ENCODE measurements around the gene ZBTB21. TPM values are rescaled to one million over a fixed set of nuclear protein-coding genes. Genes with fewer than 3 reads are reported as not detected.

The ZBTB21 gene
- total and polyA plus RNA-seq, 12 donors: 6.8 to 39.1 (median 12.4) TPM

DNA sequence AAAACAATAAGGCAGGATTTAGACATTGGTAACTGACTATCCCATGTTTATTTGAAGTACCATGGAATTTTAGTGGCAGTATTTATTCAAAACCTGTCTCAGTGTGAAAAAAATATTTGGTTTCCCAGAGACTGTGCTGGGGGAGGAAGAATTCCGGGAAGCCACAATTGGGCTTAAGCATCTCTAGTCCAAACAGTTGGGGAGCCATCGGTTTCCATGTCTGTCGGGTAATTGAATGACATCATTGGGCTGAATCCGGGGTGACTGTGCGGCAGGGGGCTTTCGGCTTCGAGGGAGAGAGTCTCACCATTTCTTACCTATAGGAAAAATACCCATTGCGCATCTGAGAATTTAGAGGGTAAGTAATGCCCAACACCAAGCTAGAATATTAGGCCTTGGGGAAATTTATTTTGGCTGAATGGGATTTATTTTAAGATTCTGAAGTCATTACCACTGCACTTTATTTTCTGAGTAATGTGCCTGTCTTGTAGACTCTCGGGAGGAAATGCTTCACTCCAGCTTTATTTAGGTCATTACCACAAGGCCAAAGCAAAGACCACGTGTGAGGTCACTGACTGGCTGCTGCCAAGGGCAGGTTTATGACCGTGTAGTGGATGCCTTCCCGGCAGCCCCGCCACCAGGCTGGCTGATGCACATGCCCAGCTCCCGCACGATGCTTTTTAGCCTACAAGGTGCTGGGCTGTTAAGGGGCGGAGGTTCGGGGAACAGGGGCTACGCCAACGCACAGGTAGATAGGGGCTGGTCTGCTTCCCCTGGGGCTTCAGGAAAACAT is 37.9 kb upstream of the ZBTB21 start:
- WGBS, 4 donors: 41 to 45% (median 43%) methylated on average over 13 to 19 of the region's 19 CpGs

DNA sequence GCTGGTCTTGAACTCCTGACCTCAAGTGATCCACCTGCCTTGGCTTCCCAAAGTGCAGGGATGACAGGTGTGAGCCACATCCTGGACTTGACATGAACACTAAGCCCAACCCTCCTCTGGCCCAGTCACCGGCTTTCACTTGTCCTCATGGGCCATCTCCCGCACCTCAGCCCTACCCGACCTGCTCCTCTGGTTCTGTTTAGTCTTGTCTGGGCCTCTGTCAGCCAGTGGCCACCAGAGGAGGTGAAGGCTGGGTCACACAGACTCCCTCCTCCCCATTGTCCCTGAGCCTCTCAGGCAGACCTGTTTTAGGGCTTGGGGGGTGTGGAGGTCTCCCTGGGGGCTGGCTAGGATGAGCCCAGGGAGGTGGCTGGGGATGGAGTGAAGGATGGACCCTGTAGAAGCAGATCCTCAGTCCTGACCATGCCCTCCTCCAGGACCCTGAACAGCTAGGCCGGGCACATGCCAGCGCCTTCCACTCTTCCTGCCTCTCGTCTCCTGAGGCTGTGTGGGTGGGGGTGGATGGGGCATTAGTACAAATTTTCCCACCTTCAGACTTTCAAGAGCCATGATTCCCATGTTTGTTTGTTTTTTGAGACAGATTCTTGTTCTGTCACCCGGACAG is 34.8 kb upstream of the ZBTB21 start:
- H3K36me3 ChIP-seq (replicated peaks in 1 of 2): no peaks in the 10 kb centered on the region
- intact Hi-C loops (cut with DNase I): no loop called here
- no peak overlapping the region for H3K27ac ChIP-seq
- no peak for TF ChIP-seq POLR2A (IDR thresholded peaks at IDR 0.05)
- TF ChIP-seq, protein P1, sequence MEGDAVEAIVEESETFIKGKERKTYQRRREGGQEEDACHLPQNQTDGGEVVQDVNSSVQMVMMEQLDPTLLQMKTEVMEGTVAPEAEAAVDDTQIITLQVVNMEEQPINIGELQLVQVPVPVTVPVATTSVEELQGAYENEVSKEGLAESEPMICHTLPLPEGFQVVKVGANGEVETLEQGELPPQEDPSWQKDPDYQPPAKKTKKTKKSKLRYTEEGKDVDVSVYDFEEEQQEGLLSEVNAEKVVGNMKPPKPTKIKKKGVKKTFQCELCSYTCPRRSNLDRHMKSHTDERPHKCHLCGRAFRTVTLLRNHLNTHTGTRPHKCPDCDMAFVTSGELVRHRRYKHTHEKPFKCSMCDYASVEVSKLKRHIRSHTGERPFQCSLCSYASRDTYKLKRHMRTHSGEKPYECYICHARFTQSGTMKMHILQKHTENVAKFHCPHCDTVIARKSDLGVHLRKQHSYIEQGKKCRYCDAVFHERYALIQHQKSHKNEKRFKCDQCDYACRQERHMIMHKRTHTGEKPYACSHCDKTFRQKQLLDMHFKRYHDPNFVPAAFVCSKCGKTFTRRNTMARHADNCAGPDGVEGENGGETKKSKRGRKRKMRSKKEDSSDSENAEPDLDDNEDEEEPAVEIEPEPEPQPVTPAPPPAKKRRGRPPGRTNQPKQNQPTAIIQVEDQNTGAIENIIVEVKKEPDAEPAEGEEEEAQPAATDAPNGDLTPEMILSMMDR (IDR thresholded peaks at IDR 0.05): no peak
- H3K9me3 ChIP-seq (replicated peaks in 1 of 3): no peaks in the 10 kb centered on the region
- no peaks in the 10 kb centered on the region for H3K27me3 ChIP-seq
- no peak overlapping the region for H3K4me3 ChIP-seq
- peaks cover 5 to 18% of the 10 kb centered on the region in 2 donors for H3K4me1 ChIP-seq (replicated peaks in 1 of 2)
- WGBS, 4 donors: 94 to 100% (median 98%) methylated on average over 7 of the region's 7 CpGs
- DNase-seq: no peak

More for the DNA sequence above, 37.9 kb upstream of the ZBTB21 start:
- intact Hi-C loops (cut with DNase I): no loop called here
- Histone ChIP-seq H3K4me3 (no peak overlapping the region), H3K27me3 (no peaks in the 10 kb centered on the region), H3K9me3 (replicated peaks in 1 of 3) (no peaks in the 10 kb centered on the region), H3K27ac (peak overlapping the region; percentile 71 to 88 (median 84)), H3K4me1 (replicated peaks in 1 of 2) (peaks cover 5 to 12% of the 10 kb centered on the region in 2 donors), H3K36me3 (replicated peaks in 1 of 2) (no peaks in the 10 kb centered on the region)
- TF ChIP-seq POLR2A (IDR thresholded peaks at IDR 0.05): peak in 1 of 2 donors; percentile 47
- TF ChIP-seq, protein P1 (IDR thresholded peaks at IDR 0.05): peak in 2 of 6 experiments; percentile 21 to 43
- DNase-seq: peak; percentile 88 to 97 (median 95)

DNA sequence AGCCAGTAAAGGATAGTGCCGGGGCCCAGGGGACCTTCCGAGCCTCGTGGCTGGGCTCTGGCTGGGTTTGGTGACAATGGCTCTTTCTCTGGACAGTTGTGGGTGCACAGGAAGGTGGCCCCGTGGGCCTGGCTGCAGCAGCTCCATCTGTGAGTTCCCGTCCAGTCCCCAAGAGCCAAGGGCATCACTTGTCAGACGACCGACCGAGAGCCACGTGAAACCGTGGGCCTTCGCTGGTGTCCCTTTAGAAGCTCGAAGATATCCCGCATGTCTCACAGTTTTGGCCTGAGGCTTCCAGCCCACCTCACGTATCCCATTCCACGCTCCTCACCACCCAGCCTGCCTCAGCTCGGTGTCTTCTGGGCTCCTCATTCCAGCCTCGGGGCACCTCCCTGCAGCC is 33.8 kb upstream of the ZBTB21 start:
- no peaks in the 10 kb centered on the region for H3K9me3 ChIP-seq (replicated peaks in 1 of 3)
- no peak for DNase-seq
- no peak overlapping the region for H3K27ac ChIP-seq
- H3K36me3 ChIP-seq (replicated peaks in 1 of 2): no peaks in the 10 kb centered on the region
- H3K4me1 ChIP-seq (replicated peaks in 1 of 2): peaks cover 5 to 28% of the 10 kb centered on the region in 2 donors
- no peak overlapping the region for H3K4me3 ChIP-seq
- intact Hi-C loops (cut with DNase I): no loop called here
- no peak for TF ChIP-seq POLR2A (IDR thresholded peaks at IDR 0.05)
- TF ChIP-seq, protein P1 (IDR thresholded peaks at IDR 0.05): no peak
- H3K27me3 ChIP-seq: no peaks in the 10 kb centered on the region
- 95 to 98% (median 96%) methylated on average over 6 to 17 of the region's 17 CpGs for WGBS, 4 donors

DNA sequence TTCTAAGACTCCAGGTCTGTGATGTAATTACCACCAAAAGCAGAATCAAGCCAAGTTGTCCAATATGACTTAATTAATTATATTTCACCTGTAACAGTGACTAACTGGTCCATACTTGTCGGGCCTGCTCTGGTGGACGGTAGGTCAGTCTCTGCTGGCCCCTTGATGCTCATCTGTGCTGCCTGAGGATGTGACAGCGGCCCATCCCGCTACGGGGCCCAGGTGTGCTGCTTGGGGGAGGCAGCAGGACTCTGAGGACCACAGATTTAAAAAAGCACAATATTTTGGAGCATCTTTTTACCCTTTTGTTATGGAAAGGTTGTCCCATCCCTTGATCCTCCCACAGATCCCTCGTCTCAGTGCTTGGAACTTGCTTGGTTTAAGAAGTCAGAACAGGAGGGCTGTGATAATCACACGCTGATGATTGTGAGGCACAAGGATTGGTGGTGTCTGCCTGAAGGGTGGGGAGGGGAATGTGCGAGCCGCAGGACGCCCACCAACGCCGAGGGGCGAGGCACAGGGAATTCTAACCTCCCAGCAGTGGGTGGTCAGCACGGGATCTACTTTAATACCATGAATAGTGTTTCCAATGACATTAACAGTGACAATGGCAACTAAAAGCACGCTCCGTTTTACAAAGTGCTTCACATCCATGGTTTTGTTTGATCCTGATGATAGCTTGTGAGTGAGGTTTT is 33.2 kb upstream of the ZBTB21 start:
- DNase-seq: no peak
- H3K36me3 ChIP-seq (replicated peaks in 1 of 2): no peaks in the 10 kb centered on the region
- TF ChIP-seq, protein P1 (IDR thresholded peaks at IDR 0.05): no peak
- no peak for TF ChIP-seq POLR2A (IDR thresholded peaks at IDR 0.05)
- H3K4me3 ChIP-seq: no peak overlapping the region
- WGBS, 4 donors: 93 to 96% (median 95%) methylated on average over 16 of the region's 16 CpGs
- intact Hi-C loops (cut with DNase I): no loop called here
- H3K9me3 ChIP-seq (replicated peaks in 1 of 3): no peaks in the 10 kb centered on the region
- no peak overlapping the region for H3K27ac ChIP-seq
- peaks cover 5 to 26% of the 10 kb centered on the region in 2 donors for H3K4me1 ChIP-seq (replicated peaks in 1 of 2)
- no peaks in the 10 kb centered on the region for H3K27me3 ChIP-seq

Measured in adrenal gland (tissue), 12 donors.